Tibial artery (tissue), 4 donors: ENCODE data around the gene SLC44A2.

Experiments
- DNase-seq, 2 donors: peaks; one replicate each; pipeline ENCODE4 v3.0.0-alpha.2; 2019
- H3K27ac ChIP-seq, 2 donors: fragments of 200-600 bp; sonication (generic) in 1 of 2; 1 replicate in 1 of 2; 2 replicates in 1 of 2; pipeline ENCODE4 v1.5.1; 2018 to 2019; ENCODE audit warnings: mild to moderate bottlenecking in 1 of 2
- H3K27me3 ChIP-seq, 2 donors: fragments of 200-600 bp; sonication (generic) in 1 of 2; one replicate each; pipeline versions ENCODE4 v1.5.1 to v1.6.0; 2016 to 2019
- H3K36me3 ChIP-seq, 3 donors: fragments of 200-600 bp; sonication (generic) in 2 of 3; one replicate each; pipeline ENCODE4 v1.5.1; 2016 to 2019; ENCODE audit warnings: mild to moderate bottlenecking in 2 of 3
- H3K4me1 ChIP-seq, 4 donors: fragments of 200-600 bp; sonication (generic) in 2 of 4; 1 replicate in 3 of 4; 2 replicates in 1 of 4; pipeline ENCODE4 v1.5.1; 2016 to 2019
- H3K4me3 ChIP-seq, 2 donors: fragments of 200-600 bp; sonication (generic) in 1 of 2; 1 replicate in 1 of 2; 2 replicates in 1 of 2; pipeline ENCODE4 v1.5.1; 2018 to 2019; ENCODE audit warnings: mild to moderate bottlenecking in 2 of 2
- H3K9me3 ChIP-seq, 3 donors: fragments of 200-600 bp; sonication (generic) in 1 of 3; one replicate each; pipeline ENCODE4 v1.5.1; 2016 to 2019
- intact Hi-C: fragments of 100-400 bp; cut with DNase I; formaldehyde crosslinking; loops from one replicate; pipeline ENCODE4 v1.15.0; 2023; ENCODE audit warnings: low total_unique reads
- TF ChIP-seq, protein P1 (sequence below), 2 experiments: fragments of 200-600 bp in 1 of 2; fragments of 450-650 bp in 1 of 2; IDR thresholded peaks; one replicate each; pipeline ENCODE4 v1.5.1; 2017 to 2019; ENCODE audit warnings: antibody characterized with exemption in 2 of 2, mild to moderate bottlenecking in 1 of 2, moderate library complexity in 1 of 2

Gene SLC44A2

DNA sequence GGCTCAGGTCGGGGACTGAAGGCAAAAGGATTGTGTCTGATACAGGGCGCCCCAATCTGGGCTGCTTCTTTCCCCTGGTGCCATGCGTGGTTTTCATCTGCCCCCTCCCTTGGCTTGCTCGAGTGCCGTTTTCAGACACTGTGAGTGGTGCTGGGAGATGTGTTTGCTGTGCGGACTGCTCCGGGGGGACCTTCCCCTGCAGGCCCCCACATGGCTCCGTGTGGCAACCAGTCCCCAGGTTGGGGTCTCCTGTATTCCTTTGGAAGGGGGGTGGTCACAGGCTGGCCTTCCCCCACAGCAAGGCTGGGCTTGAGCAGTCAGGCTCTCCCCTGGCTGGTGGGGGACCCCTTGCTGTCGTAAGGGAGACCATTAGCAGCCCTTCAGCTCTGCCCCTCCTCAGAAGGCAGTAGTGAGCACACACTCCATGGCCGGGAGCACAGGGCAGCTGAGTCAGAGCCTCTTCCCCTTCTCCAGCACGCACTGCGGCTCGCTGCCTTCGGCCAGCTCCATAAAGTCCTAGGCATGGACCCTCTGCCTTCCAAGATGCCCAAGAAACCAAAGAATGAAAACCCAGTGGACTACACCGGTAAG, 55.3 kb downstream of the SLC44A2 start:
- no peak overlapping the region for H3K4me3 ChIP-seq
- H3K4me1 ChIP-seq, result no peaks in the 10 kb centered on the region
- TF ChIP-seq, protein P1, sequence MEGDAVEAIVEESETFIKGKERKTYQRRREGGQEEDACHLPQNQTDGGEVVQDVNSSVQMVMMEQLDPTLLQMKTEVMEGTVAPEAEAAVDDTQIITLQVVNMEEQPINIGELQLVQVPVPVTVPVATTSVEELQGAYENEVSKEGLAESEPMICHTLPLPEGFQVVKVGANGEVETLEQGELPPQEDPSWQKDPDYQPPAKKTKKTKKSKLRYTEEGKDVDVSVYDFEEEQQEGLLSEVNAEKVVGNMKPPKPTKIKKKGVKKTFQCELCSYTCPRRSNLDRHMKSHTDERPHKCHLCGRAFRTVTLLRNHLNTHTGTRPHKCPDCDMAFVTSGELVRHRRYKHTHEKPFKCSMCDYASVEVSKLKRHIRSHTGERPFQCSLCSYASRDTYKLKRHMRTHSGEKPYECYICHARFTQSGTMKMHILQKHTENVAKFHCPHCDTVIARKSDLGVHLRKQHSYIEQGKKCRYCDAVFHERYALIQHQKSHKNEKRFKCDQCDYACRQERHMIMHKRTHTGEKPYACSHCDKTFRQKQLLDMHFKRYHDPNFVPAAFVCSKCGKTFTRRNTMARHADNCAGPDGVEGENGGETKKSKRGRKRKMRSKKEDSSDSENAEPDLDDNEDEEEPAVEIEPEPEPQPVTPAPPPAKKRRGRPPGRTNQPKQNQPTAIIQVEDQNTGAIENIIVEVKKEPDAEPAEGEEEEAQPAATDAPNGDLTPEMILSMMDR (IDR thresholded peaks at IDR 0.05), result no peak
- H3K36me3 ChIP-seq, result peaks cover 82 to 97% (median 91%) of the 10 kb centered on the region in 3 donors
- H3K27me3 ChIP-seq, result no peaks in the 10 kb centered on the region
- no peak for DNase-seq
- no peaks in the 10 kb centered on the region for H3K9me3 ChIP-seq
- H3K27ac ChIP-seq, result no peak overlapping the region
- intact Hi-C loops, result no loop called here

DNA sequence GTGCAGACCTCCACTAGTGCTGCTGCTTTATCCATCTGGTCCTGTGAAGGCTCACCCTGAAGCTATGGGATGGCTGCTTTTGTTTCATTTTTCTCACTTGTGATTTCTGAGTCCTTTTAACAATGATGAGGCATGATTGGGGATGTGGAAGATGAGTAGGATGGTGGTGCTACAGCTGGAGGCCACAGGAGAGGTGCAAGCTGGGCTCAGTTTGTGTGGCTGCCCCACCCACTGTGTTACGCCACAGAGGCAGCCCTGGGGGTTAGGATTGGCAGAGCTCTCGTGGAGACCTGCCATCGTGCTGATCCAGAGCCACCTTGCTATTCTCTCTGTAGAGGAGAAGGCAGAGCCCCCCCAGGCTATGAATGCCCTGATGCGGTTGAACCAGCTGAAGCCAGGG, 56.3 kb downstream of the SLC44A2 start:
- Histone ChIP-seq H3K4me1 (no peaks in the 10 kb centered on the region), H3K27ac (no peak overlapping the region), H3K27me3 (no peaks in the 10 kb centered on the region), H3K4me3 (no peak overlapping the region), H3K36me3 (peaks cover 82 to 100% (median 98%) of the 10 kb centered on the region in 3 donors), H3K9me3 (no peaks in the 10 kb centered on the region)
- DNase-seq, result no peak
- TF ChIP-seq, protein P1 (IDR thresholded peaks at IDR 0.05), result no peak
- intact Hi-C loops, result no loop called here

DNA sequence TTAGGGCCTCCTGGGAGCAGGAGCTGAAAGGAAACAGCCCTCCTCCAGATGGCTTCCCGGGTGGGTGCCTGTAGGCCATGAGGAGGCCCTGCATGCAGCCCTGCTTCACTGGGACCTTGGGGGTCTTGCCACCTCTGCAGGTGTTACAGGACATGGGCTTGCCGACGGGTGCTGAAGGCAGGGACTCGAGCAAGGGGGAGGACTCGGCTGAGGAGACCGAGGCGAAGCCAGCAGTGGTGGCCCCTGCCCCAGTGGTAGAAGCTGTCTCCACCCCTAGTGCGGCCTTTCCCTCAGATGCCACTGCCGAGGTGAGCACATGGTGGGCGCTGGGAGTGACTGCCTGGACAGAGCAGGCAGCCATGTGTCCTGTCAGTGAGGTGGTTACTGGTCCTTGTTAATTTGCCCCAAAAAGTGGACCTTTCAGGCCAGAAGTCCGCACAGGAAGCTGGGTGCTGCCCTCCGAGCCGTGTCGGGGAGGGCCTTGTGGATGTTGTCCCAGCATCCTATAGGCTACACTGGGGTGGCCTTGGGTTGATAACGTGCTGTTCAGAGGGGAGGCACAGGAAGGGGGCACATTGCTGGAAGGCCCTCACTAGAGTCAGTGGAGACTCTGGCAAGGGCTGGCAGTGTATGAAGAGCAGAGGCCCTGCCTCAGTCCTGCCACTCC, 57.2 kb downstream of the SLC44A2 start:
- H3K36me3 ChIP-seq, result peaks cover 80 to 100% (median 99%) of the 10 kb centered on the region in 3 donors
- no peak overlapping the region for H3K27ac ChIP-seq
- DNase-seq, result no peak
- no peaks in the 10 kb centered on the region for H3K9me3 ChIP-seq
- intact Hi-C loops, result no loop called here
- no peaks in the 10 kb centered on the region for H3K27me3 ChIP-seq
- no peaks in the 10 kb centered on the region for H3K4me1 ChIP-seq
- H3K4me3 ChIP-seq, result no peak overlapping the region
- TF ChIP-seq, protein P1 (IDR thresholded peaks at IDR 0.05), result no peak

DNA sequence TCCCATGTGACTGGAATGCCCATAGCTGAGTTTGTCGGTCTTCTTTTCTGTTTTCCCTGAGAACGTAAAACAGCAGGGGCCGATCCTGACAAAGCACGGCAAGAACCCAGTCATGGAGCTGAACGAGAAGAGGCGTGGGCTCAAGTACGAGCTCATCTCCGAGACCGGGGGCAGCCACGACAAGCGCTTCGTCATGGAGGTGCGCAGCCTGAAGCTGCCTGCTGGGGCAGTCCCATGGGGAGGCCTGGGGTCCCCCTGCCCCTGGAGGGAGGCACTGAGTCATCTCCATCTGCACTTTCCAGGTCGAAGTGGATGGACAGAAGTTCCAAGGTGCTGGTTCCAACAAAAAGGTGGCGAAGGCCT, 57.7 kb downstream of the SLC44A2 start:
- H3K4me3 ChIP-seq, result no peak overlapping the region
- H3K36me3 ChIP-seq, result peaks cover 80 to 100% (median 99%) of the 10 kb centered on the region in 3 donors
- no peaks in the 10 kb centered on the region for H3K4me1 ChIP-seq
- intact Hi-C loops, result no loop called here
- TF ChIP-seq, protein P1 (IDR thresholded peaks at IDR 0.05), result no peak
- no peaks in the 10 kb centered on the region for H3K9me3 ChIP-seq
- H3K27me3 ChIP-seq, result no peaks in the 10 kb centered on the region
- H3K27ac ChIP-seq, result no peak overlapping the region
- DNase-seq, result no peak

DNA sequence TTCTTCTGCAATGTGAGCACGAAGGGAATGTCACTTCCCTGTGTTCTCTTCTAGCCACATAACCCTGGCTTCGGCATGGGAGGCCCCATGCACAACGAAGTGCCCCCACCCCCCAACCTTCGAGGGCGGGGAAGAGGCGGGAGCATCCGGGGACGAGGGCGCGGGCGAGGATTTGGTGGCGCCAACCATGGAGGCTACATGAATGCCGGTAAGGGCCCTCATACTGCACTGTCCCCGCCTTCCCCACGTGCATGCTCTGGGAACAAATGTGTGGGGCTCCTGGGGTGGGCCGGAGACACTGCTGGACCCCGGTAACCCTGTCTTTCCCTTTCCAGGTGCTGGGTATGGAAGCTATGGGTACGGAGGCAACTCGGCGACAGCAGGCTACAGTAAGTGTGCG, 58.2 kb downstream of the SLC44A2 start:
- Histone ChIP-seq H3K27me3 (no peaks in the 10 kb centered on the region), H3K27ac (no peak overlapping the region), H3K9me3 (no peaks in the 10 kb centered on the region), H3K4me1 (no peaks in the 10 kb centered on the region), H3K36me3 (peaks cover 80 to 100% (median 100%) of the 10 kb centered on the region in 3 donors), H3K4me3 (no peak overlapping the region)
- TF ChIP-seq, protein P1 (IDR thresholded peaks at IDR 0.05), result no peak
- no peak for DNase-seq
- intact Hi-C loops, result no loop called here
